Keratinocyte (primary cell): ENCODE results near the gene DDRGK1. TPM values are rescaled to one million over a fixed set of nuclear protein-coding genes. Genes with fewer than 3 reads are reported as not detected.
A peak's percentile ranks its signal among the peaks of the same experiment; 100 is the strongest.

ENCODE experiments used
- DNase-seq: peaks from one replicate; pipeline ENCODE4 v3.0.0-alpha.2; 2011; ENCODE audit warnings: low read depth, missing footprints, low spot score
- FAIRE-seq: peaks from 2 replicates; lab custom pipeline; 2011; peaks lifted over from hg19 to GRCh38; lab: Jason Lieb, UNC
- H2AFZ ChIP-seq: 2 replicates; pipeline ENCODE4 v1.6.0; 2012; ENCODE audit warnings: low read length, control low read depth, inconsistent platforms; ENCODE audit not compliant: control insufficient read depth
- H3K27ac ChIP-seq: 2 replicates; pipeline ENCODE4 v1.5.1; 2011; ENCODE audit warnings: low read length; ENCODE audit not compliant: control insufficient read depth, insufficient read depth
- H3K27me3 ChIP-seq: 3 replicates; pipeline ENCODE4 v1.6.0; 2011; ENCODE audit warnings: low read length; ENCODE audit not compliant: control insufficient read depth, insufficient read depth; ENCODE audit errors: extremely low read depth
- H3K36me3 ChIP-seq, 2 experiments: 2 replicates in 1 of 2; 3 replicates in 1 of 2; pipeline ENCODE4 v1.5.1; 2011; ENCODE audit warnings: low read length in 2 of 2, mild to moderate bottlenecking in 1 of 2; ENCODE audit not compliant: control insufficient read depth in 2 of 2, insufficient read depth in 2 of 2; ENCODE audit errors: extremely low read depth in 1 of 2
- H3K4me1 ChIP-seq: 3 replicates; pipeline ENCODE4 v1.5.1; 2011; ENCODE audit warnings: low read length; ENCODE audit not compliant: control insufficient read depth, insufficient read depth; ENCODE audit errors: extremely low read depth
- H3K4me2 ChIP-seq: 3 replicates; pipeline ENCODE4 v1.6.0; 2011; ENCODE audit warnings: low read depth, low read length; ENCODE audit not compliant: control insufficient read depth, insufficient read depth; ENCODE audit errors: extremely low read depth
- H3K4me3 ChIP-seq, 3 experiments: fragments of 200-600 bp in 1 of 3; sonication (generic) in 1 of 3; 2 replicates in 2 of 3; 3 replicates in 1 of 3; pipeline ENCODE4 v1.5.1; 2011 to 2016; ENCODE audit warnings: low read length in 3 of 3, mild to moderate bottlenecking in 3 of 3, control low read depth in 2 of 3, inconsistent platforms in 1 of 3, low read depth in 1 of 3, mixed read lengths in 1 of 3, mixed run types in 1 of 3, moderate library complexity in 1 of 3; ENCODE audit not compliant: control insufficient read depth in 2 of 3, insufficient read depth in 2 of 3; ENCODE audit errors: extremely low read depth in 1 of 3
- H3K79me2 ChIP-seq: 2 replicates; pipeline ENCODE4 v1.6.0; 2012; ENCODE audit warnings: low read length; ENCODE audit not compliant: control insufficient read depth, insufficient read depth
- H3K9ac ChIP-seq: 3 replicates; pipeline ENCODE4 v1.6.0; 2011; ENCODE audit warnings: low read length; ENCODE audit not compliant: control insufficient read depth, insufficient read depth; ENCODE audit errors: extremely low read depth
- H3K9me1 ChIP-seq: 3 replicates; pipeline ENCODE4 v1.6.0; 2011; ENCODE audit warnings: low read length; ENCODE audit not compliant: control insufficient read depth, insufficient read depth; ENCODE audit errors: extremely low read depth
- H3K9me3 ChIP-seq: 2 replicates; pipeline ENCODE4 v1.5.1; 2012; ENCODE audit warnings: low read depth, low read length; ENCODE audit not compliant: control insufficient read depth
- H4K20me1 ChIP-seq: 3 replicates; pipeline ENCODE4 v1.6.0; 2011; ENCODE audit warnings: low read length; ENCODE audit not compliant: control insufficient read depth, insufficient read depth; ENCODE audit errors: extremely low read depth
- CTCF ChIP-seq, 3 experiments: IDR thresholded peaks in 1 of 3; conservative IDR thresholded peaks in 1 of 3; optimal IDR thresholded peaks in 1 of 3; 2 replicates in 2 of 3; 3 replicates in 1 of 3; pipeline versions ENCODE3 to v1.5.1; 2011; ENCODE audit warnings: low read length in 3 of 3, mild to moderate bottlenecking in 3 of 3, moderate library complexity in 2 of 3, control low read depth in 1 of 3, inconsistent platforms in 1 of 3; ENCODE audit not compliant: insufficient read depth in 2 of 3; ENCODE audit errors: extremely low read depth in 1 of 3
- EZH2 ChIP-seq: IDR thresholded peaks from one replicate; pipeline ENCODE4 v1.6.1; 2012; ENCODE audit warnings: inconsistent platforms, mild to moderate bottlenecking, low read length, moderate library complexity
- dilution Hi-C: fragments of 300-500 bp; cut with MboI; formaldehyde crosslinking; loops from one replicate; pipeline ENCODE4 v1.7.0; 2020; ENCODE audit warnings: low sequenced_read_pairs; ENCODE audit not compliant: extremely low pct_ligation_motif_present
- polyA plus RNA-seq, 5 experiments: library from polyadenylated mRNA; depleted of rRNA in 3 of 5; stranded (reverse) in 3 of 5; stranded (forward) in 1 of 5; unstranded in 1 of 5; fragments of >200 nt; gene quantifications; 1 replicate in 1 of 5; 2 replicates in 3 of 5; 3 replicates in 1 of 5; pipeline versions ENCODE4 v1.2.1 to v1.2.3, GENCODE V29; 2011 to 2012; ENCODE audit warnings: missing spikeins in 2 of 5, low read depth in 1 of 5, low replicate concordance in 1 of 5

DDRGK1 gene
- polyA plus RNA-seq, 1 donor (not counting 4 experiments of a cell fraction or from before 2014, with no cell fraction given) = 32.2 TPM

GRCh38 chr20:3248167-3248992 is 43.9 kb upstream of the DDRGK1 start:
- DNase-seq (no peak), FAIRE-seq (no peak)
- Histone ChIP-seq H3K36me3 (peaks cover 3 to 7% of the 10 kb centered on the region in 2 experiments), H3K27me3 (no peaks in the 10 kb centered on the region), H3K4me1 (no peaks in the 10 kb centered on the region), H3K4me2 (peak overlapping the region; percentile 67), H3K9ac (no peak overlapping the region), H3K27ac (no peak overlapping the region), H3K9me3 (no peaks in the 10 kb centered on the region), H3K79me2 (no peaks in the 10 kb centered on the region), H2AFZ (no peak overlapping the region), H4K20me1 (no peaks in the 10 kb centered on the region), H3K4me3 (peak overlapping the region in 1 of 3 experiments; percentile 13), H3K9me1 (no peaks in the 10 kb centered on the region)
- no peak for TF ChIP-seq EZH2
- peak in 1 of 3 experiments; percentile 26 for TF ChIP-seq CTCF (optimal IDR thresholded peaks at IDR 0.05 in 1 of 3, IDR thresholded peaks at IDR 0.05 in 1 of 3, conservative IDR thresholded peaks at IDR 0.05 in 1 of 3; ENCODE audit: extremely low read depth in 1 of 3, insufficient read depth in 2 of 3, low read length in 3 of 3)
- dilution Hi-C loops = no loop called here

GRCh38 chr20:3247638-3248037 is 43.2 kb upstream of the DDRGK1 start:
- FAIRE-seq (no peak), DNase-seq (no peak)
- no peak overlapping the region for H3K4me2 ChIP-seq
- H3K79me2 ChIP-seq = no peaks in the 10 kb centered on the region
- no peaks in the 10 kb centered on the region for H4K20me1 ChIP-seq
- no peaks in the 10 kb centered on the region for H3K9me3 ChIP-seq
- no peak overlapping the region for H3K4me3 ChIP-seq
- H3K4me1 ChIP-seq = no peaks in the 10 kb centered on the region
- no peak for TF ChIP-seq CTCF (optimal IDR thresholded peaks at IDR 0.05 in 1 of 3, IDR thresholded peaks at IDR 0.05 in 1 of 3, conservative IDR thresholded peaks at IDR 0.05 in 1 of 3; ENCODE audit: extremely low read depth in 1 of 3, insufficient read depth in 2 of 3, low read length in 3 of 3)
- TF ChIP-seq EZH2 = no peak
- H3K27ac ChIP-seq = no peak overlapping the region
- H3K36me3 ChIP-seq = peaks cover 1 to 3% of the 10 kb centered on the region in 2 experiments
- no peak overlapping the region for H3K9ac ChIP-seq
- no peak overlapping the region for H2AFZ ChIP-seq
- no peaks in the 10 kb centered on the region for H3K27me3 ChIP-seq
- dilution Hi-C loops = no loop called here
- no peaks in the 10 kb centered on the region for H3K9me1 ChIP-seq
